HG03139 (cell line): Measurements from ENCODE around the gene EN1.

Source experiments
- ATAC-seq: cut with Tn5 transposase; IDR thresholded peaks from one replicate; pipeline ENCODE4 v1.9.1; 2021; ENCODE audit not compliant: unreplicated experiment

Gene EN1

GRCh38 chr2:118843483-118844132, 3.8 kb downstream of the EN1 start:
- ATAC-seq, result no peak

- no peak for ATAC-seq
Observed at GRCh38 chr2:118842661-118843482, 4.6 kb downstream of the EN1 start.

- ATAC-seq, result no peak
Observed at GRCh38 chr2:118841828-118842461, 5.5 kb downstream of the EN1 start.

- no peak for ATAC-seq
Observed at GRCh38 chr2:118841450-118841827, 6.0 kb downstream of the EN1 start.

GRCh38 chr2:118838741-118839455, 8.6 kb downstream of the EN1 start:
- ATAC-seq, result no peak

- no peak for ATAC-seq
Observed at GRCh38 chr2:118837621-118838020, 9.8 kb downstream of the EN1 start.

GRCh38 chr2:118837067-118837466, 10.4 kb downstream of the EN1 start:
- no peak for ATAC-seq

- ATAC-seq, result no peak
Observed at GRCh38 chr2:118836411-118836930, 11.0 kb downstream of the EN1 start.

- no peak for ATAC-seq
Observed at GRCh38 chr2:118835746-118836410, 11.6 kb downstream of the EN1 start.

GRCh38 chr2:118834901-118835745, 12.3 kb downstream of the EN1 start:
- no peak for ATAC-seq

GRCh38 chr2:118834440-118834810, 13.0 kb downstream of the EN1 start:
- ATAC-seq, result no peak

GRCh38 chr2:118833716-118834439, 13.6 kb downstream of the EN1 start:
- ATAC-seq, result no peak

GRCh38 chr2:118832791-118833715, 14.4 kb downstream of the EN1 start:
- no peak for ATAC-seq

GRCh38 chr2:118832071-118832790, 15.2 kb downstream of the EN1 start:
- no peak for ATAC-seq

GRCh38 chr2:118830881-118831280, 16.6 kb downstream of the EN1 start:
- no peak for ATAC-seq

GRCh38 chr2:118830118-118830517, 17.3 kb downstream of the EN1 start:
- no peak for ATAC-seq

- ATAC-seq, result no peak
Observed at GRCh38 chr2:118826093-118826492, 21.4 kb downstream of the EN1 start.
